Thyroid gland (tissue), 4 donors: ENCODE data around the gene RARB.

Source experiments
- POLR2A ChIP-seq, 2 donors: fragments of 450-650 bp; IDR thresholded peaks; one replicate each; pipeline ENCODE4 v1.6.1; 2017; ENCODE audit warnings: antibody characterized with exemption in 2 of 2, mild to moderate bottlenecking in 2 of 2, moderate library complexity in 1 of 2
- TF ChIP-seq, protein P1 (sequence below), 6 experiments: fragments of 200-600 bp in 3 of 6; fragments of 450-650 bp in 3 of 6; sonication (generic) in 3 of 6; IDR thresholded peaks; one replicate each; pipeline ENCODE4 v1.5.1; 2016 to 2019; ENCODE audit warnings: antibody characterized with exemption in 6 of 6, mild to moderate bottlenecking in 2 of 6, inconsistent platforms in 1 of 6, moderate library complexity in 1 of 6

DNA sequence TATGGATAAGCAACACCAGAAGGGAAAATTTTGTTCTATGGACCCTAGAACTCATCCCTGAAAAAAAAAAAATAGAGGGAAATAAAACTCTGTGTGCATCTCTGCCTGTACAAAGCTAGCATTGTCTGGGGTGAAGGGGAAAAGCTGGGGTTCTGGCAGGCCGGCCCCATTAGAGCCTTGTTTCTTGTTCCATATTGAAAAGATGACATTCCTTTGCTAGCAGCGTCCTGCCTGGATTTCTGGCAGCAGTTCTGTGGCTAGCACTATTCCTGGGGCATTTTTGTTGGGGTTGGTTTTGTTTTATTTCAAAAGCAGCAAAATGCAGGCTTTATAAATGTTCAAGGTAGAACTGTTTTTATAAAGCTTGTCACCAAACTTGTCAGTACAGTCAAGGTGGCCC lies 45.2 kb downstream of the RARB start:
- no peak for TF ChIP-seq POLR2A (IDR thresholded peaks at IDR 0.05)
- TF ChIP-seq, protein P1, sequence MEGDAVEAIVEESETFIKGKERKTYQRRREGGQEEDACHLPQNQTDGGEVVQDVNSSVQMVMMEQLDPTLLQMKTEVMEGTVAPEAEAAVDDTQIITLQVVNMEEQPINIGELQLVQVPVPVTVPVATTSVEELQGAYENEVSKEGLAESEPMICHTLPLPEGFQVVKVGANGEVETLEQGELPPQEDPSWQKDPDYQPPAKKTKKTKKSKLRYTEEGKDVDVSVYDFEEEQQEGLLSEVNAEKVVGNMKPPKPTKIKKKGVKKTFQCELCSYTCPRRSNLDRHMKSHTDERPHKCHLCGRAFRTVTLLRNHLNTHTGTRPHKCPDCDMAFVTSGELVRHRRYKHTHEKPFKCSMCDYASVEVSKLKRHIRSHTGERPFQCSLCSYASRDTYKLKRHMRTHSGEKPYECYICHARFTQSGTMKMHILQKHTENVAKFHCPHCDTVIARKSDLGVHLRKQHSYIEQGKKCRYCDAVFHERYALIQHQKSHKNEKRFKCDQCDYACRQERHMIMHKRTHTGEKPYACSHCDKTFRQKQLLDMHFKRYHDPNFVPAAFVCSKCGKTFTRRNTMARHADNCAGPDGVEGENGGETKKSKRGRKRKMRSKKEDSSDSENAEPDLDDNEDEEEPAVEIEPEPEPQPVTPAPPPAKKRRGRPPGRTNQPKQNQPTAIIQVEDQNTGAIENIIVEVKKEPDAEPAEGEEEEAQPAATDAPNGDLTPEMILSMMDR (IDR thresholded peaks at IDR 0.05), result no peak
